Measurements from ENCODE around the gene PKHD1.

GRCh38 chr6:51678905-51679620 lies 408.4 kb downstream of the PKHD1 start:
- TF ChIP-seq CTCF (IDR thresholded peaks at IDR 0.05; ENCODE audit: control extremely low read depth in 1 of 3, insufficient read depth in 1 of 3, low read depth in 1 of 3, low read length in 3 of 3) (no peak), EP300 (IDR thresholded peaks at IDR 0.05; ENCODE audit: borderline replicate concordance in 1 of 2, low read depth in 2 of 2, low read length in 2 of 2) (no peak), POLR2A (IDR thresholded peaks at IDR 0.05; ENCODE audit: control extremely low read depth in 1 of 2, low read depth in 2 of 2, low read length in 2 of 2) (no peak), CREB1 (IDR thresholded peaks at IDR 0.05) (no peak)

All from H1 (cell line).